Keratinocyte (primary cell): Measurements from ENCODE around the gene AFTPH. TPM values are rescaled to one million over a fixed set of nuclear protein-coding genes. Genes with fewer than 3 reads are reported as not detected.

ENCODE experiments used
- DNase-seq: peaks from one replicate; pipeline ENCODE4 v3.0.0-alpha.2; 2011; ENCODE audit warnings: low read depth, missing footprints, low spot score
- FAIRE-seq: peaks from 2 replicates; lab custom pipeline; 2011; peaks lifted over from hg19 to GRCh38; lab: Jason Lieb, UNC
- H2AFZ ChIP-seq: 2 replicates; pipeline ENCODE4 v1.6.0; 2012; ENCODE audit warnings: low read length, control low read depth, inconsistent platforms; ENCODE audit not compliant: control insufficient read depth
- H3K27ac ChIP-seq: 2 replicates; pipeline ENCODE4 v1.5.1; 2011; ENCODE audit warnings: low read length; ENCODE audit not compliant: control insufficient read depth, insufficient read depth
- H3K27me3 ChIP-seq: 3 replicates; pipeline ENCODE4 v1.6.0; 2011; ENCODE audit warnings: low read length; ENCODE audit not compliant: control insufficient read depth, insufficient read depth; ENCODE audit errors: extremely low read depth
- H3K36me3 ChIP-seq, 2 experiments: 2 replicates in 1 of 2; 3 replicates in 1 of 2; pipeline ENCODE4 v1.5.1; 2011; ENCODE audit warnings: low read length in 2 of 2, mild to moderate bottlenecking in 1 of 2; ENCODE audit not compliant: control insufficient read depth in 2 of 2, insufficient read depth in 2 of 2; ENCODE audit errors: extremely low read depth in 1 of 2
- H3K4me1 ChIP-seq: 3 replicates; pipeline ENCODE4 v1.5.1; 2011; ENCODE audit warnings: low read length; ENCODE audit not compliant: control insufficient read depth, insufficient read depth; ENCODE audit errors: extremely low read depth
- H3K4me2 ChIP-seq: 3 replicates; pipeline ENCODE4 v1.6.0; 2011; ENCODE audit warnings: low read depth, low read length; ENCODE audit not compliant: control insufficient read depth, insufficient read depth; ENCODE audit errors: extremely low read depth
- H3K4me3 ChIP-seq, 3 experiments: fragments of 200-600 bp in 1 of 3; sonication (generic) in 1 of 3; 2 replicates in 2 of 3; 3 replicates in 1 of 3; pipeline ENCODE4 v1.5.1; 2011 to 2016; ENCODE audit warnings: low read length in 3 of 3, mild to moderate bottlenecking in 3 of 3, control low read depth in 2 of 3, inconsistent platforms in 1 of 3, low read depth in 1 of 3, mixed read lengths in 1 of 3, mixed run types in 1 of 3, moderate library complexity in 1 of 3; ENCODE audit not compliant: control insufficient read depth in 2 of 3, insufficient read depth in 2 of 3; ENCODE audit errors: extremely low read depth in 1 of 3
- H3K79me2 ChIP-seq: 2 replicates; pipeline ENCODE4 v1.6.0; 2012; ENCODE audit warnings: low read length; ENCODE audit not compliant: control insufficient read depth, insufficient read depth
- H3K9ac ChIP-seq: 3 replicates; pipeline ENCODE4 v1.6.0; 2011; ENCODE audit warnings: low read length; ENCODE audit not compliant: control insufficient read depth, insufficient read depth; ENCODE audit errors: extremely low read depth
- H3K9me1 ChIP-seq: 3 replicates; pipeline ENCODE4 v1.6.0; 2011; ENCODE audit warnings: low read length; ENCODE audit not compliant: control insufficient read depth, insufficient read depth; ENCODE audit errors: extremely low read depth
- H3K9me3 ChIP-seq: 2 replicates; pipeline ENCODE4 v1.5.1; 2012; ENCODE audit warnings: low read depth, low read length; ENCODE audit not compliant: control insufficient read depth
- H4K20me1 ChIP-seq: 3 replicates; pipeline ENCODE4 v1.6.0; 2011; ENCODE audit warnings: low read length; ENCODE audit not compliant: control insufficient read depth, insufficient read depth; ENCODE audit errors: extremely low read depth
- CTCF ChIP-seq, 3 experiments: IDR thresholded peaks in 1 of 3; conservative IDR thresholded peaks in 1 of 3; optimal IDR thresholded peaks in 1 of 3; 2 replicates in 2 of 3; 3 replicates in 1 of 3; pipeline versions ENCODE3 to v1.5.1; 2011; ENCODE audit warnings: low read length in 3 of 3, mild to moderate bottlenecking in 3 of 3, moderate library complexity in 2 of 3, control low read depth in 1 of 3, inconsistent platforms in 1 of 3; ENCODE audit not compliant: insufficient read depth in 2 of 3; ENCODE audit errors: extremely low read depth in 1 of 3
- EZH2 ChIP-seq: IDR thresholded peaks from one replicate; pipeline ENCODE4 v1.6.1; 2012; ENCODE audit warnings: inconsistent platforms, mild to moderate bottlenecking, low read length, moderate library complexity
- dilution Hi-C: fragments of 300-500 bp; cut with MboI; formaldehyde crosslinking; loops from one replicate; pipeline ENCODE4 v1.7.0; 2020; ENCODE audit warnings: low sequenced_read_pairs; ENCODE audit not compliant: extremely low pct_ligation_motif_present
- polyA plus RNA-seq, 5 experiments: library from polyadenylated mRNA; depleted of rRNA in 3 of 5; stranded (reverse) in 3 of 5; stranded (forward) in 1 of 5; unstranded in 1 of 5; fragments of >200 nt; gene quantifications; 1 replicate in 1 of 5; 2 replicates in 3 of 5; 3 replicates in 1 of 5; pipeline versions ENCODE4 v1.2.1 to v1.2.3, GENCODE V29; 2011 to 2012; ENCODE audit warnings: missing spikeins in 2 of 5, low read depth in 1 of 5, low replicate concordance in 1 of 5

AFTPH gene
- polyA plus RNA-seq, 1 donor (not counting 4 experiments of a cell fraction or from before 2014, with no cell fraction given), result 28.3 TPM

DNA sequence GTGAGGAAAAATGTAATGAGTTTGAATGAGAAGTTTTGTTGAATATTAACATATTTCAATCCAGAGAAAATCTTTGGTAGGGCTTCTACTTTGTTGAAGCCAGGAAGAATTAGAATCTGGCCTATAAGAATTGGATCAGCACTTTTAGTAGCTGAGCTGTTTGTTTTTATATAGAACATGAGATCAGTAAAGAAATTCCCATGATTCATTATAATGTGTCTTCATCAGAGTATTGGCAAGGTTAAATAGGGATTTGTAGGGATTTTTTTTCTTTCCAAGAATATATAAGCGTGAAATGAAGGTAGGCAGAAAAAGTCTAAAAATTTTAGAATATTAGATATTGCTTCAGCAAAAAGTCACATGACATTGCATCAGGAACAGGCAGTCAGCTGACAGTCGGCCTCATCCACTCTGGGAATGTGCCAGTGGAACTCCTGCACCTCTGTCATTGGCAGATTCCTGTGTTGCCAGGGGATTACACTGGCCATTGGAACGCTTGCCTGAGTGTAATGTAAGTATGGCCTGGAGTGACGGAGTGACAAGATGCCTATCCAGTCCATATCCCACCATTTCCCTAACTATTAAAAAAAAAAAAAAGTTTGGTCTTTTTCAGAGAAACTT lies 69.0 kb downstream of the AFTPH start:
- Histone ChIP-seq H3K9me3 (no peaks in the 10 kb centered on the region), H3K9ac (no peak overlapping the region), H3K36me3 (peaks cover 0 to 4% of the 10 kb centered on the region in 2 experiments), H3K79me2 (no peaks in the 10 kb centered on the region), H3K4me1 (peaks cover 36% of the 10 kb centered on the region), H3K27ac (peak overlapping the region; percentile 71), H3K9me1 (no peaks in the 10 kb centered on the region), H3K27me3 (no peaks in the 10 kb centered on the region), H4K20me1 (no peaks in the 10 kb centered on the region), H2AFZ (no peak overlapping the region), H3K4me2 (no peak overlapping the region), H3K4me3 (no peak overlapping the region)
- no peak for TF ChIP-seq EZH2
- no peak for TF ChIP-seq CTCF (optimal IDR thresholded peaks at IDR 0.05 in 1 of 3, IDR thresholded peaks at IDR 0.05 in 1 of 3, conservative IDR thresholded peaks at IDR 0.05 in 1 of 3; ENCODE audit: extremely low read depth in 1 of 3, insufficient read depth in 2 of 3, low read length in 3 of 3)
- FAIRE-seq (no peak), DNase-seq (no peak)
- dilution Hi-C loops, result no loop called here

DNA sequence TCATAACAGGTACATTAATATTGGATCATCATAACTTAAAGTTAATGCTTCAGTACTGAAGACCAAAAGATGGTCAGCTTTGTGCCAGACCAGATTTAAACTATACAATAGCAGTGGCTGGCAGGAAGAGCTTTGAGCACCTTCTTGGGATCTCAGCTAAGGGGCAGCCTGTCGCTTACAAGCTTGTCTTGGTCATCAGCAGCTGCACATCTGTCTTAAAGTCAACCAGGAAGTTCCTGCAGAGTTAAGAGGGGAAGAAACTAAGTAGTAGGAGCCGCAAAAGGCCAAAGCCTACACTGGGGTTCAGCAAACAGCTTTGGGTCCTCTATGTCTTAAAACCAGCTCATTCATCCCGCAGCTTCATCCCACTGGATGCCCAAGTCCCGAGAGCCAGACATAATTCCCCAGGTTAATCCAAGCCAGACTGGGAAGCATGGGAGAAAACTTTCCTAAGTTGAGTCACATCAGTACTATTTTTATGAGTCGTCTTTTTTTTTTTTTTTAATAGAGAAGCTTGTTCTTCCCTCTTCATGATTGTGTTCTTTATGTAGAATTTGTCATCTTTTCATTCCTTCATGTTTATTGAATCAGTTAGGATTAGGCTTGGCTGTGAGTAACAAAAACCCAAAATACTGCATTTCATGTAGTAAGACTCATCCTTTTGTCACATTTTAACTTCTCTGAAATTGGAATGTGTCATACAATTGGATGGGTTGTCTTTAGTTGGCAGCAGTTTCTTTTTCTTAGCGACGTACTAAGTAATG lies 70.3 kb downstream of the AFTPH start:
- H3K9ac ChIP-seq, result peak overlapping the region; percentile 43
- TF ChIP-seq CTCF (optimal IDR thresholded peaks at IDR 0.05 in 1 of 3, IDR thresholded peaks at IDR 0.05 in 1 of 3, conservative IDR thresholded peaks at IDR 0.05 in 1 of 3; ENCODE audit: extremely low read depth in 1 of 3, insufficient read depth in 2 of 3, low read length in 3 of 3) (no peak), EZH2 (no peak)
- H3K9me3 ChIP-seq, result no peaks in the 10 kb centered on the region
- peaks cover 36% of the 10 kb centered on the region for H3K4me1 ChIP-seq
- H3K79me2 ChIP-seq, result no peaks in the 10 kb centered on the region
- no peak overlapping the region for H3K4me3 ChIP-seq
- H3K36me3 ChIP-seq, result no peaks in the 10 kb centered on the region
- H3K9me1 ChIP-seq, result no peaks in the 10 kb centered on the region
- peak overlapping the region; percentile 54 for H3K4me2 ChIP-seq
- FAIRE-seq (no peak), DNase-seq (peak; percentile 84)
- no peaks in the 10 kb centered on the region for H3K27me3 ChIP-seq
- H2AFZ ChIP-seq, result no peak overlapping the region
- dilution Hi-C loops, result no loop called here
- no peaks in the 10 kb centered on the region for H4K20me1 ChIP-seq
- H3K27ac ChIP-seq, result peak overlapping the region; percentile 71
